HG03565 (cell line): ENCODE measurements around the gene GP9.

ENCODE experiments used
- ATAC-seq: cut with Tn5 transposase; IDR thresholded peaks from one replicate; pipeline ENCODE4 v1.9.1; 2021; ENCODE audit warnings: mild to moderate bottlenecking, moderate library complexity; ENCODE audit not compliant: unreplicated experiment

The GP9 gene

GRCh38 chr3:129027544-129027880, 33.1 kb upstream of the GP9 start:
- no peak for ATAC-seq

- ATAC-seq, result no peak
Observed at GRCh38 chr3:129028866-129029265, 31.7 kb upstream of the GP9 start.

- ATAC-seq, result no peak
Observed at GRCh38 chr3:129030611-129031010, 30.0 kb upstream of the GP9 start.

GRCh38 chr3:129031476-129032215, 28.9 kb upstream of the GP9 start:
- no peak for ATAC-seq

- ATAC-seq, result no peak
Observed at GRCh38 chr3:129032716-129033115, 27.9 kb upstream of the GP9 start.

GRCh38 chr3:129033151-129033550, 27.4 kb upstream of the GP9 start:
- ATAC-seq, result no peak

- no peak for ATAC-seq
Observed at GRCh38 chr3:129033633-129034321, 26.8 kb upstream of the GP9 start.

GRCh38 chr3:129034642-129035041, 25.9 kb upstream of the GP9 start:
- ATAC-seq, result no peak

GRCh38 chr3:129035360-129036221, 25.0 kb upstream of the GP9 start:
- no peak for ATAC-seq

GRCh38 chr3:129036222-129037092, 24.1 kb upstream of the GP9 start:
- no peak for ATAC-seq

GRCh38 chr3:129037093-129037419, 23.5 kb upstream of the GP9 start:
- no peak for ATAC-seq

- ATAC-seq, result no peak
Observed at GRCh38 chr3:129038121-129038855, 22.3 kb upstream of the GP9 start.

- ATAC-seq, result no peak
Observed at GRCh38 chr3:129039271-129040038, 21.1 kb upstream of the GP9 start.

- ATAC-seq, result no peak
Observed at GRCh38 chr3:129040039-129040336, 20.6 kb upstream of the GP9 start.

GRCh38 chr3:129040579-129041300, 19.8 kb upstream of the GP9 start:
- ATAC-seq, result no peak

- no peak for ATAC-seq
Observed at GRCh38 chr3:129045675-129046036, 14.9 kb upstream of the GP9 start.

GRCh38 chr3:129046037-129046731, 14.4 kb upstream of the GP9 start:
- ATAC-seq, result no peak

GRCh38 chr3:129046732-129047552, 13.6 kb upstream of the GP9 start:
- no peak for ATAC-seq
